GM12874 (cell line): Measurements from ENCODE around the gene PRKACB.
A peak's percentile ranks its signal among the peaks of the same experiment; 100 is the strongest.

Experiments used
- CTCF ChIP-seq: IDR thresholded peaks from 2 replicates; pipeline ENCODE4 v1.5.1; 2011; ENCODE audit warnings: low read depth, mild to moderate bottlenecking, control low read depth, low read length, moderate library complexity; ENCODE audit not compliant: insufficient read depth

Gene PRKACB

GRCh38 chr1:84110629-84111028, 33.4 kb upstream of the PRKACB start:
- TF ChIP-seq CTCF = no peak

- TF ChIP-seq CTCF = no peak
Observed at GRCh38 chr1:84116558-84116957, 27.5 kb upstream of the PRKACB start.

GRCh38 chr1:84117868-84118267, 26.2 kb upstream of the PRKACB start:
- TF ChIP-seq CTCF = no peak

- no peak for TF ChIP-seq CTCF
Observed at GRCh38 chr1:84121360-84121759, 22.7 kb upstream of the PRKACB start.

GRCh38 chr1:84122780-84123382, 21.2 kb upstream of the PRKACB start:
- peak; percentile 42; the same call in 1 of the 2 replicates for TF ChIP-seq CTCF

GRCh38 chr1:84133479-84133878, 10.6 kb upstream of the PRKACB start:
- no peak for TF ChIP-seq CTCF

- TF ChIP-seq CTCF = no peak
Observed at GRCh38 chr1:84135341-84135740, 8.7 kb upstream of the PRKACB start.
